WTC11 (cell line): ENCODE data around the gene PCDHGA1. TPM values are rescaled to one million over a fixed set of nuclear protein-coding genes. Genes with fewer than 3 reads are reported as not detected.

Experiments used
- ATAC-seq: fragments of 200-7000 bp; cut with Tn5 transposase; 2 replicates; pipeline ENCODE4 v1.10.0; 2021; ENCODE audit warnings: mild to moderate bottlenecking, moderate library complexity
- CTCF ChIA-PET: fragments of 300-600 bp; sonication (Branson Sonifier 250); formaldehyde crosslinking; loops from one replicate; lab custom pipeline; 2021; ENCODE audit warnings: antibody characterized with exemption; lab: Charles Lee
- POLR2A ChIA-PET: fragments of 350-600 bp; sonication (Branson Sonifier 250); formaldehyde crosslinking; loops from one replicate; lab custom pipeline; 2021; ENCODE audit warnings: antibody characterized with exemption; lab: Charles Lee
- DNase-seq: peaks from one replicate; pipeline ENCODE4 v3.0.0; 2021; ENCODE audit warnings: low spot score
- H3K27ac Mint-ChIP-seq: 2 replicates; pipeline ENCODE4 v1.8.0; 2021; ENCODE audit warnings: mixed read lengths
- H3K27me3 Mint-ChIP-seq: 2 replicates; pipeline ENCODE4 v1.8.0; 2021; ENCODE audit warnings: low read depth, mild to moderate bottlenecking, moderate library complexity, mixed read lengths
- H3K36me3 Mint-ChIP-seq: 2 replicates; pipeline ENCODE4 v1.8.0; 2021; ENCODE audit warnings: mixed read lengths
- H3K4me1 Mint-ChIP-seq: 2 replicates; pipeline ENCODE4 v1.8.0; 2022; ENCODE audit warnings: mixed read lengths
- H3K4me3 Mint-ChIP-seq: 2 replicates; pipeline ENCODE4 v1.8.0; 2021; ENCODE audit warnings: mild to moderate bottlenecking, moderate library complexity, mixed read lengths
- H3K9me3 Mint-ChIP-seq: 2 replicates; pipeline ENCODE4 v1.8.0; 2021; ENCODE audit warnings: mixed read lengths
- JAZF1 ChIP-seq: fragments of 250-450 bp; sonication (Bioruptor Pico); IDR thresholded peaks from 2 replicates; pipeline ENCODE4 v1.9.0; 2021; ENCODE audit warnings: moderate library complexity, mild to moderate bottlenecking, inconsistent platforms
- MYBL2 ChIP-seq: sonication (generic); formaldehyde crosslinking; IDR thresholded peaks from 2 replicates; pipeline ENCODE4 v1.8.1; 2023; ENCODE audit warnings: mild to moderate bottlenecking, moderate library complexity, missing genetic modification reagents
- NFYB ChIP-seq: sonication (generic); formaldehyde crosslinking; conservative IDR thresholded peaks from 2 replicates; pipeline ENCODE4 v1.8.0; 2022; ENCODE audit warnings: low read depth, missing genetic modification reagents
- SMAD4 ChIP-seq: sonication (generic); formaldehyde crosslinking; IDR thresholded peaks from 2 replicates; pipeline ENCODE4 v1.8.0; 2022; ENCODE audit warnings: mild to moderate bottlenecking, missing genetic modification reagents
- ZNF396 ChIP-seq: fragments of 250-450 bp; sonication (Bioruptor Pico); IDR thresholded peaks from 2 replicates; pipeline ENCODE4 v1.8.0; 2021; ENCODE audit warnings: mild to moderate bottlenecking, moderate library complexity, borderline replicate concordance
- total RNA-seq: library from RNA; stranded (reverse); gene quantifications from 3 replicates; pipeline ENCODE4 v1.2.3, GENCODE V29; 2021
- TF ChIP-seq, protein P1 (sequence below): fragments of 250-450 bp; sonication (Bioruptor Pico); IDR thresholded peaks from 2 replicates; pipeline ENCODE4 v1.9.0; 2021; ENCODE audit warnings: mild to moderate bottlenecking, borderline replicate concordance
- TF ChIP-seq, protein P2 (sequence below): sonication (generic); formaldehyde crosslinking; IDR thresholded peaks from 2 replicates; pipeline ENCODE4 v1.8.0; 2022; ENCODE audit warnings: missing genetic modification reagents
- TF ChIP-seq, protein P3 (sequence below): sonication (generic); formaldehyde crosslinking; IDR thresholded peaks from 2 replicates; pipeline ENCODE4 v1.8.1; 2023; ENCODE audit warnings: mild to moderate bottlenecking, missing genetic modification reagents
- TF ChIP-seq, protein P4 (sequence below): sonication (generic); formaldehyde crosslinking; IDR thresholded peaks from 2 replicates; pipeline ENCODE4 v1.8.1; 2022; ENCODE audit warnings: missing genetic modification reagents, borderline replicate concordance
- TF ChIP-seq, protein P5 (sequence below): sonication (generic); formaldehyde crosslinking; IDR thresholded peaks from 2 replicates; pipeline ENCODE4 v1.8.1; 2023; ENCODE audit warnings: mild to moderate bottlenecking, missing genetic modification reagents, moderate library complexity
- TF ChIP-seq, protein P6 (sequence below): fragments of 250-450 bp; sonication (Bioruptor Pico); IDR thresholded peaks from 2 replicates; pipeline ENCODE4 v1.9.0; 2021; ENCODE audit warnings: mild to moderate bottlenecking
- TF ChIP-seq, protein P7 (sequence below): fragments of 200-600 bp; IDR thresholded peaks from 2 replicates; pipeline ENCODE4 v1.8.0; 2022; ENCODE audit warnings: antibody characterized with exemption

PCDHGA1 gene
- total RNA-seq, 1 experiment from 2014 or later, result 1.5 TPM

DNA sequence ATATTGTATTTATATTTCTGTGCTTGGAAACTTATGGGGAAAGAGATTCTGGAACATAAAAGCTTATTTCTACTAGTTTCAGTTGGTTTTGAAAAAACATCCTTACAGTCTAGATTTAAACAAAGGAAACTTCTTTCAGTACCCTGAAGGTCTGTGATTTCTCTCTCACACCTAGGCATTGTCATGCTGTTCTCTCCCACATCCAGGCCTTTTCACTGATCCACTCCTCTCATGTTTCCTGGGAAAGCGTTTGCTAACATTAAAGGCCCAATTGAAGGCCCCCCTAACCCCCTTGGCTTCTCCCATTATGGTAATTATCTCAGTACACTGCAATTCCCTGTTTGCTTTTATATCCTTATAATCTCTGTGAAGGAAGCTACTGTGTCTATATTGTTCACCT, 12.5 kb downstream of the PCDHGA1 start (continued):
- TF ChIP-seq, protein P1, sequence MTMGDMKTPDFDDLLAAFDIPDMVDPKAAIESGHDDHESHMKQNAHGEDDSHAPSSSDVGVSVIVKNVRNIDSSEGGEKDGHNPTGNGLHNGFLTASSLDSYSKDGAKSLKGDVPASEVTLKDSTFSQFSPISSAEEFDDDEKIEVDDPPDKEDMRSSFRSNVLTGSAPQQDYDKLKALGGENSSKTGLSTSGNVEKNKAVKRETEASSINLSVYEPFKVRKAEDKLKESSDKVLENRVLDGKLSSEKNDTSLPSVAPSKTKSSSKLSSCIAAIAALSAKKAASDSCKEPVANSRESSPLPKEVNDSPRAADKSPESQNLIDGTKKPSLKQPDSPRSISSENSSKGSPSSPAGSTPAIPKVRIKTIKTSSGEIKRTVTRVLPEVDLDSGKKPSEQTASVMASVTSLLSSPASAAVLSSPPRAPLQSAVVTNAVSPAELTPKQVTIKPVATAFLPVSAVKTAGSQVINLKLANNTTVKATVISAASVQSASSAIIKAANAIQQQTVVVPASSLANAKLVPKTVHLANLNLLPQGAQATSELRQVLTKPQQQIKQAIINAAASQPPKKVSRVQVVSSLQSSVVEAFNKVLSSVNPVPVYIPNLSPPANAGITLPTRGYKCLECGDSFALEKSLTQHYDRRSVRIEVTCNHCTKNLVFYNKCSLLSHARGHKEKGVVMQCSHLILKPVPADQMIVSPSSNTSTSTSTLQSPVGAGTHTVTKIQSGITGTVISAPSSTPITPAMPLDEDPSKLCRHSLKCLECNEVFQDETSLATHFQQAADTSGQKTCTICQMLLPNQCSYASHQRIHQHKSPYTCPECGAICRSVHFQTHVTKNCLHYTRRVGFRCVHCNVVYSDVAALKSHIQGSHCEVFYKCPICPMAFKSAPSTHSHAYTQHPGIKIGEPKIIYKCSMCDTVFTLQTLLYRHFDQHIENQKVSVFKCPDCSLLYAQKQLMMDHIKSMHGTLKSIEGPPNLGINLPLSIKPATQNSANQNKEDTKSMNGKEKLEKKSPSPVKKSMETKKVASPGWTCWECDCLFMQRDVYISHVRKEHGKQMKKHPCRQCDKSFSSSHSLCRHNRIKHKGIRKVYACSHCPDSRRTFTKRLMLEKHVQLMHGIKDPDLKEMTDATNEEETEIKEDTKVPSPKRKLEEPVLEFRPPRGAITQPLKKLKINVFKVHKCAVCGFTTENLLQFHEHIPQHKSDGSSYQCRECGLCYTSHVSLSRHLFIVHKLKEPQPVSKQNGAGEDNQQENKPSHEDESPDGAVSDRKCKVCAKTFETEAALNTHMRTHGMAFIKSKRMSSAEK, result no peak
- TF ChIP-seq, protein P2, sequence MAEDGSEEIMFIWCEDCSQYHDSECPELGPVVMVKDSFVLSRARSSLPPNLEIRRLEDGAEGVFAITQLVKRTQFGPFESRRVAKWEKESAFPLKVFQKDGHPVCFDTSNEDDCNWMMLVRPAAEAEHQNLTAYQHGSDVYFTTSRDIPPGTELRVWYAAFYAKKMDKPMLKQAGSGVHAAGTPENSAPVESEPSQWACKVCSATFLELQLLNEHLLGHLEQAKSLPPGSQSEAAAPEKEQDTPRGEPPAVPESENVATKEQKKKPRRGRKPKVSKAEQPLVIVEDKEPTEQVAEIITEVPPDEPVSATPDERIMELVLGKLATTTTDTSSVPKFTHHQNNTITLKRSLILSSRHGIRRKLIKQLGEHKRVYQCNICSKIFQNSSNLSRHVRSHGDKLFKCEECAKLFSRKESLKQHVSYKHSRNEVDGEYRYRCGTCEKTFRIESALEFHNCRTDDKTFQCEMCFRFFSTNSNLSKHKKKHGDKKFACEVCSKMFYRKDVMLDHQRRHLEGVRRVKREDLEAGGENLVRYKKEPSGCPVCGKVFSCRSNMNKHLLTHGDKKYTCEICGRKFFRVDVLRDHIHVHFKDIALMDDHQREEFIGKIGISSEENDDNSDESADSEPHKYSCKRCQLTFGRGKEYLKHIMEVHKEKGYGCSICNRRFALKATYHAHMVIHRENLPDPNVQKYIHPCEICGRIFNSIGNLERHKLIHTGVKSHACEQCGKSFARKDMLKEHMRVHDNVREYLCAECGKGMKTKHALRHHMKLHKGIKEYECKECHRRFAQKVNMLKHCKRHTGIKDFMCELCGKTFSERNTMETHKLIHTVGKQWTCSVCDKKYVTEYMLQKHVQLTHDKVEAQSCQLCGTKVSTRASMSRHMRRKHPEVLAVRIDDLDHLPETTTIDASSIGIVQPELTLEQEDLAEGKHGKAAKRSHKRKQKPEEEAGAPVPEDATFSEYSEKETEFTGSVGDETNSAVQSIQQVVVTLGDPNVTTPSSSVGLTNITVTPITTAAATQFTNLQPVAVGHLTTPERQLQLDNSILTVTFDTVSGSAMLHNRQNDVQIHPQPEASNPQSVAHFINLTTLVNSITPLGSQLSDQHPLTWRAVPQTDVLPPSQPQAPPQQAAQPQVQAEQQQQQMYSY, result no peak
- TF ChIP-seq, protein P3, sequence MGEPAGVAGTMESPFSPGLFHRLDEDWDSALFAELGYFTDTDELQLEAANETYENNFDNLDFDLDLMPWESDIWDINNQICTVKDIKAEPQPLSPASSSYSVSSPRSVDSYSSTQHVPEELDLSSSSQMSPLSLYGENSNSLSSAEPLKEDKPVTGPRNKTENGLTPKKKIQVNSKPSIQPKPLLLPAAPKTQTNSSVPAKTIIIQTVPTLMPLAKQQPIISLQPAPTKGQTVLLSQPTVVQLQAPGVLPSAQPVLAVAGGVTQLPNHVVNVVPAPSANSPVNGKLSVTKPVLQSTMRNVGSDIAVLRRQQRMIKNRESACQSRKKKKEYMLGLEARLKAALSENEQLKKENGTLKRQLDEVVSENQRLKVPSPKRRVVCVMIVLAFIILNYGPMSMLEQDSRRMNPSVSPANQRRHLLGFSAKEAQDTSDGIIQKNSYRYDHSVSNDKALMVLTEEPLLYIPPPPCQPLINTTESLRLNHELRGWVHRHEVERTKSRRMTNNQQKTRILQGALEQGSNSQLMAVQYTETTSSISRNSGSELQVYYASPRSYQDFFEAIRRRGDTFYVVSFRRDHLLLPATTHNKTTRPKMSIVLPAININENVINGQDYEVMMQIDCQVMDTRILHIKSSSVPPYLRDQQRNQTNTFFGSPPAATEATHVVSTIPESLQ (CRISPR knock-in tag), result no peak
- TF ChIP-seq MYBL2 (CRISPR knock-in tag), result no peak
- no peak for TF ChIP-seq JAZF1 (CRISPR knock-in tag)
- TF ChIP-seq, protein P4, sequence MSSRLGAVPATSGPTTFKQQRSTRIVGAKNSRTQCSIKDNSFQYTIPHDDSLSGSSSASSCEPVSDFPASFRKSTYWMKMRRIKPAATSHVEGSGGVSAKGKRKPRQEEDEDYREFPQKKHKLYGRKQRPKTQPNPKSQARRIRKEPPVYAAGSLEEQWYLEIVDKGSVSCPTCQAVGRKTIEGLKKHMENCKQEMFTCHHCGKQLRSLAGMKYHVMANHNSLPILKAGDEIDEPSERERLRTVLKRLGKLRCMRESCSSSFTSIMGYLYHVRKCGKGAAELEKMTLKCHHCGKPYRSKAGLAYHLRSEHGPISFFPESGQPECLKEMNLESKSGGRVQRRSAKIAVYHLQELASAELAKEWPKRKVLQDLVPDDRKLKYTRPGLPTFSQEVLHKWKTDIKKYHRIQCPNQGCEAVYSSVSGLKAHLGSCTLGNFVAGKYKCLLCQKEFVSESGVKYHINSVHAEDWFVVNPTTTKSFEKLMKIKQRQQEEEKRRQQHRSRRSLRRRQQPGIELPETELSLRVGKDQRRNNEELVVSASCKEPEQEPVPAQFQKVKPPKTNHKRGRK (CRISPR knock-in tag), result no peak
- TF ChIP-seq, protein P5, sequence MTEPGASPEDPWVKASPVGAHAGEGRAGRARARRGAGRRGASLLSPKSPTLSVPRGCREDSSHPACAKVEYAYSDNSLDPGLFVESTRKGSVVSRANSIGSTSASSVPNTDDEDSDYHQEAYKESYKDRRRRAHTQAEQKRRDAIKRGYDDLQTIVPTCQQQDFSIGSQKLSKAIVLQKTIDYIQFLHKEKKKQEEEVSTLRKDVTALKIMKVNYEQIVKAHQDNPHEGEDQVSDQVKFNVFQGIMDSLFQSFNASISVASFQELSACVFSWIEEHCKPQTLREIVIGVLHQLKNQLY, result no peak
- no peak for TF ChIP-seq ZNF396 (CRISPR knock-in tag)
- no peak for TF ChIP-seq NFYB (CRISPR knock-in tag)
- no peak for TF ChIP-seq SMAD4

DNA sequence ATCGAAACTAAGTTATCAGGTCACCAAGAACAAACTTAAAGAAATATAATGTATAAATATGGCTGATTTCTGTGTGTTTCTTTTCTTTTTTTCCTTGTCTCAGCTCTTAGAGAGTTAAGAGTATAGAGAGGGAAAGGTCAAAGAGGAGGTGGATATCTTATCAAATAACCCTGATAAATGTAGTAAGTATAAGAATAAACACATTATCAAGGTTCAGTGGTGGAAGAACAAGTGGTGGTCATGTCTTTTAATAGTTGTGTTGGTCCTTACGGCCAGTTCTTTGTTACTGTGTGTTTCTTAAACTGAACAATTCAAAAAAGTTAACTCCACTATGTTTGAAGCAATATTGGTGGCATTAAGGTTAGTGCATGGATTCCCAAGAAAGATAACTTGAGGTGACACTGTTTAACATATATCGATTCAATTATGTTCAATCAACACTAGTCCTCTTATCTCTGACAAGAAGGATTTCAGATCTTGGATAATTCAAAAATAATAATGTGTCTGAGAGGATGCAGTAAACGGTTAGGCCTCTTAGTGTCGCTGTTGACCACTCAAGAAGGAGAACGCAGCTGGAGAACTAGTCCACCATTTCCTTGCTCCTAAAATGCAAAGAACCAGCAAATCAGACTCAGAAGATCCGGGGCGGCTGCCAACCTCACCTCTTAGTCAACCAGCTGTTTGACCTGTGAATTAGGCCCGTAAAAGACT, 13.1 kb downstream of the PCDHGA1 start, which contains the start of gene PCDHGA3:
PCDHGA3 (plus strand) TSS at position 588 of the 711 bp plus-strand sequence. CDS start 205 bp downstream, outside the sequence.
- Mint-ChIP-seq H3K4me3 (0 out of 2 replicates have a peak within 1 kb of the TSS, but pooled peaks have one; percentile 22), H3K9me3 (peaks cover 62% of the 10 kb centered on the region), H3K36me3 (peaks cover 54% of the 10 kb centered on the region), H3K4me1 (peaks cover 2% of the 10 kb centered on the region; the same call in 1 of the 2 replicates), H3K27me3 (no peaks in the 10 kb centered on the region), H3K27ac (no peak within 1 kb of the TSS)
- ChIA-PET CTCF (interaction anchor here (0.6 to 4.0 kb wide), 32 partner anchors 9 to 224 kb away, joined by 3 to 22 read pairs (median 4); partner anchors contain the start of genes PCDHB10, PCDHB11, PCDHB14 and PCDHB15), POLR2A (interaction anchor here (0.6 kb wide), 1 partner anchor 1023 kb away, joined by 3 read pairs; no protein-coding TSS in a partner anchor)
- DNase-seq (no peak), ATAC-seq (peak; percentile 61)
- TF ChIP-seq, protein P6, sequence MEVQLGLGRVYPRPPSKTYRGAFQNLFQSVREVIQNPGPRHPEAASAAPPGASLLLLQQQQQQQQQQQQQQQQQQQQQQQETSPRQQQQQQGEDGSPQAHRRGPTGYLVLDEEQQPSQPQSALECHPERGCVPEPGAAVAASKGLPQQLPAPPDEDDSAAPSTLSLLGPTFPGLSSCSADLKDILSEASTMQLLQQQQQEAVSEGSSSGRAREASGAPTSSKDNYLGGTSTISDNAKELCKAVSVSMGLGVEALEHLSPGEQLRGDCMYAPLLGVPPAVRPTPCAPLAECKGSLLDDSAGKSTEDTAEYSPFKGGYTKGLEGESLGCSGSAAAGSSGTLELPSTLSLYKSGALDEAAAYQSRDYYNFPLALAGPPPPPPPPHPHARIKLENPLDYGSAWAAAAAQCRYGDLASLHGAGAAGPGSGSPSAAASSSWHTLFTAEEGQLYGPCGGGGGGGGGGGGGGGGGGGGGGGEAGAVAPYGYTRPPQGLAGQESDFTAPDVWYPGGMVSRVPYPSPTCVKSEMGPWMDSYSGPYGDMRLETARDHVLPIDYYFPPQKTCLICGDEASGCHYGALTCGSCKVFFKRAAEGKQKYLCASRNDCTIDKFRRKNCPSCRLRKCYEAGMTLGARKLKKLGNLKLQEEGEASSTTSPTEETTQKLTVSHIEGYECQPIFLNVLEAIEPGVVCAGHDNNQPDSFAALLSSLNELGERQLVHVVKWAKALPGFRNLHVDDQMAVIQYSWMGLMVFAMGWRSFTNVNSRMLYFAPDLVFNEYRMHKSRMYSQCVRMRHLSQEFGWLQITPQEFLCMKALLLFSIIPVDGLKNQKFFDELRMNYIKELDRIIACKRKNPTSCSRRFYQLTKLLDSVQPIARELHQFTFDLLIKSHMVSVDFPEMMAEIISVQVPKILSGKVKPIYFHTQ (CRISPR knock-in tag), result no peak
- TF ChIP-seq, protein P7, sequence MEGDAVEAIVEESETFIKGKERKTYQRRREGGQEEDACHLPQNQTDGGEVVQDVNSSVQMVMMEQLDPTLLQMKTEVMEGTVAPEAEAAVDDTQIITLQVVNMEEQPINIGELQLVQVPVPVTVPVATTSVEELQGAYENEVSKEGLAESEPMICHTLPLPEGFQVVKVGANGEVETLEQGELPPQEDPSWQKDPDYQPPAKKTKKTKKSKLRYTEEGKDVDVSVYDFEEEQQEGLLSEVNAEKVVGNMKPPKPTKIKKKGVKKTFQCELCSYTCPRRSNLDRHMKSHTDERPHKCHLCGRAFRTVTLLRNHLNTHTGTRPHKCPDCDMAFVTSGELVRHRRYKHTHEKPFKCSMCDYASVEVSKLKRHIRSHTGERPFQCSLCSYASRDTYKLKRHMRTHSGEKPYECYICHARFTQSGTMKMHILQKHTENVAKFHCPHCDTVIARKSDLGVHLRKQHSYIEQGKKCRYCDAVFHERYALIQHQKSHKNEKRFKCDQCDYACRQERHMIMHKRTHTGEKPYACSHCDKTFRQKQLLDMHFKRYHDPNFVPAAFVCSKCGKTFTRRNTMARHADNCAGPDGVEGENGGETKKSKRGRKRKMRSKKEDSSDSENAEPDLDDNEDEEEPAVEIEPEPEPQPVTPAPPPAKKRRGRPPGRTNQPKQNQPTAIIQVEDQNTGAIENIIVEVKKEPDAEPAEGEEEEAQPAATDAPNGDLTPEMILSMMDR, result peak; percentile 45; the same call in 1 of the 2 replicates
